Measurements from ENCODE around the gene FBXO15. TPM values are rescaled to one million over a fixed set of nuclear protein-coding genes. Genes with fewer than 3 reads are reported as not detected.
A peak's percentile ranks its signal among the peaks of the same experiment; 100 is the strongest.

The FBXO15 gene
- total RNA-seq, 4 donors from 2014 or later: 0.60 to 0.80 TPM; not detected in 2

DNA sequence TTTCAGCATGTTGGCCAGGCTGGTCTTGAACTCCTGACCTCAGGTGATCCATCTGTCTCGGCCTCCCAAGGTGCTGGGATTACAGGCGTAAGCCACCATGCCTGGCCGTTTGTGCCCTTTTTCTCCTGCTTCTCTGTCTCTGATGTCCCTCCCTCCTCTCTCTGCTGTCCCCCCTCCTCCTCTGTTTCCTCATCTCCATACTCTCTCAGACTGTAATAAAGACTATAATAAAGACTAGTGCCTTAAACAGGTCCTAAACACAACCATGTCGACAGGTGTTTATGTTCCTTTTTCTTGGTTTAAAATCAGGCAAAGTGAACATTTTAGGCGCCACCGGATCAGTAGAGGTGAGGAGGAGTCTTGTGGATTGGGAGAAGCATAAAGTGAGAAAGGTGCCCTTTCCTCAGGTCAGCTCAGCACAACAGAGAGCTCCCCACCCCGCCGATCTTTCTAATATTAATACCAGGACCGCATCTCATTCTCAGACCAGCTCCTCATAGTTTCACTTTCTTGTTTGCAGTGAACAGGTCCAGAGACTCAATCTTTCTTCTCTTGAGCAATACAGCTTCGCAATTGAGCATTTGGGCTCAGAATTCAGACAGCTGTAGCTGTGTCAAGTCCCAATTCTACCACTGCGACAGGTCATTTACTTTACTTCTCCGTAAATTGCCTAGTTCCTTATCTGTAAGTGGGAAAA is 24.4 kb upstream of the FBXO15 start:
- peaks cover 12% of the 10 kb centered on the region for H3K27me3 ChIP-seq
- 75% methylated on average over 11 of the region's 12 CpGs for WGBS
- no peak for DNase-seq (ENCODE audit: low spot score in 2 of 2)
- H3K36me3 ChIP-seq: no peaks in the 10 kb centered on the region
- no peaks in the 10 kb centered on the region for H3K4me1 ChIP-seq
- no peak overlapping the region for H3K27ac ChIP-seq
- no peak overlapping the region for H3K4me3 ChIP-seq
- no peaks in the 10 kb centered on the region for H3K9me3 ChIP-seq
- TF ChIP-seq POLR2A (IDR thresholded peaks at IDR 0.05) (no peak), POLR2AphosphoS5 (IDR thresholded peaks at IDR 0.05) (no peak), EP300 (IDR thresholded peaks at IDR 0.05) (no peak)
- TF ChIP-seq, protein P1, sequence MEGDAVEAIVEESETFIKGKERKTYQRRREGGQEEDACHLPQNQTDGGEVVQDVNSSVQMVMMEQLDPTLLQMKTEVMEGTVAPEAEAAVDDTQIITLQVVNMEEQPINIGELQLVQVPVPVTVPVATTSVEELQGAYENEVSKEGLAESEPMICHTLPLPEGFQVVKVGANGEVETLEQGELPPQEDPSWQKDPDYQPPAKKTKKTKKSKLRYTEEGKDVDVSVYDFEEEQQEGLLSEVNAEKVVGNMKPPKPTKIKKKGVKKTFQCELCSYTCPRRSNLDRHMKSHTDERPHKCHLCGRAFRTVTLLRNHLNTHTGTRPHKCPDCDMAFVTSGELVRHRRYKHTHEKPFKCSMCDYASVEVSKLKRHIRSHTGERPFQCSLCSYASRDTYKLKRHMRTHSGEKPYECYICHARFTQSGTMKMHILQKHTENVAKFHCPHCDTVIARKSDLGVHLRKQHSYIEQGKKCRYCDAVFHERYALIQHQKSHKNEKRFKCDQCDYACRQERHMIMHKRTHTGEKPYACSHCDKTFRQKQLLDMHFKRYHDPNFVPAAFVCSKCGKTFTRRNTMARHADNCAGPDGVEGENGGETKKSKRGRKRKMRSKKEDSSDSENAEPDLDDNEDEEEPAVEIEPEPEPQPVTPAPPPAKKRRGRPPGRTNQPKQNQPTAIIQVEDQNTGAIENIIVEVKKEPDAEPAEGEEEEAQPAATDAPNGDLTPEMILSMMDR (IDR thresholded peaks at IDR 0.05): no peak

GRCh38 chr18:74166386-74166785 is 18.8 kb upstream of the FBXO15 start:
- Histone ChIP-seq H3K27me3 (no peaks in the 10 kb centered on the region), H3K36me3 (peaks cover 11% of the 10 kb centered on the region), H3K4me1 (no peaks in the 10 kb centered on the region), H3K4me3 (no peak overlapping the region), H3K27ac (no peak overlapping the region), H3K9me3 (no peaks in the 10 kb centered on the region)
- TF ChIP-seq POLR2A (IDR thresholded peaks at IDR 0.05): no peak
- no peak for TF ChIP-seq EP300 (IDR thresholded peaks at IDR 0.05)
- no peak for DNase-seq (ENCODE audit: low spot score in 2 of 2)
- 79% methylated on average over 7 of the region's 7 CpGs for WGBS

- no peak overlapping the region for H3K4me3 ChIP-seq
- no peak for DNase-seq (ENCODE audit: low spot score in 2 of 2)
- 24% methylated on average over 11 of the region's 11 CpGs for WGBS
- no peaks in the 10 kb centered on the region for H3K27me3 ChIP-seq
- no peaks in the 10 kb centered on the region for H3K4me1 ChIP-seq
- H3K27ac ChIP-seq: peak overlapping the region; percentile 0
- H3K9me3 ChIP-seq: no peaks in the 10 kb centered on the region
- H3K36me3 ChIP-seq: peaks cover 39% of the 10 kb centered on the region
- no peak for TF ChIP-seq POLR2AphosphoS5 (IDR thresholded peaks at IDR 0.05)
- TF ChIP-seq, protein P1 (IDR thresholded peaks at IDR 0.05): no peak
- TF ChIP-seq POLR2A (IDR thresholded peaks at IDR 0.05): no peak
- no peak for TF ChIP-seq EP300 (IDR thresholded peaks at IDR 0.05)
Measured at GRCh38 chr18:74163019-74163660, 15.5 kb upstream of the FBXO15 start.

DNA sequence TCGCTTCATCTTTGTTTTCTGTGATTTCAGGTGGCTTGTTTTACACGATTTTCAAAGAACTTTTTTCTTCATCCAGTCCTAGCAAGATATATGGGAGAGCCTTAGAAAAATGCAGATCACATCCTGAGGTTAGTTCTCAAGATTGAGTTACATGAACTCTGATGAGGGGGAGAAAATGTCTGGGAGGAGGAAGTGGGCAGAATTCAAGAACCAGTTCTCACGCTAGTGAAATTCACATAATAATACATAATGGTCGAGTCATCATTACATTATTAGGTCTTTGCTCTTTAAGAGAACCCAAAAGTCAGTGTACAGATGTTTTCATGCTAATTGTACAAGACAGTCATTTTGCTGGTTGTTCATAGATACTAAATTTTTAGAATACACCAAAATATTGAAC is 7.6 kb upstream of the FBXO15 start:
- Histone ChIP-seq H3K9me3 (no peaks in the 10 kb centered on the region), H3K4me1 (peaks cover 14% of the 10 kb centered on the region), H3K4me3 (no peak overlapping the region), H3K27ac (no peak overlapping the region), H3K36me3 (peaks cover 56% of the 10 kb centered on the region), H3K27me3 (no peaks in the 10 kb centered on the region)
- TF ChIP-seq POLR2A (IDR thresholded peaks at IDR 0.05) (no peak), EP300 (IDR thresholded peaks at IDR 0.05) (no peak), POLR2AphosphoS5 (IDR thresholded peaks at IDR 0.05) (no peak)
- TF ChIP-seq, protein P1 (IDR thresholded peaks at IDR 0.05): no peak
- no peak for DNase-seq (ENCODE audit: low spot score in 2 of 2)
- WGBS: 83% methylated on average over 4 of the region's 4 CpGs

GRCh38 chr18:74154716-74155115 is 7.1 kb upstream of the FBXO15 start:
- no peak overlapping the region for H3K27ac ChIP-seq
- TF ChIP-seq, protein P1 (IDR thresholded peaks at IDR 0.05): no peak
- TF ChIP-seq EP300 (IDR thresholded peaks at IDR 0.05): no peak
- no peak for TF ChIP-seq POLR2AphosphoS5 (IDR thresholded peaks at IDR 0.05)
- no peak for TF ChIP-seq POLR2A (IDR thresholded peaks at IDR 0.05)
- H3K4me3 ChIP-seq: no peak overlapping the region
- no peaks in the 10 kb centered on the region for H3K9me3 ChIP-seq
- no peaks in the 10 kb centered on the region for H3K27me3 ChIP-seq
- DNase-seq (ENCODE audit: low spot score in 2 of 2): no peak
- WGBS: 76% methylated on average over 4 of the region's 4 CpGs
- H3K36me3 ChIP-seq: peaks cover 51% of the 10 kb centered on the region
- H3K4me1 ChIP-seq: peaks cover 19% of the 10 kb centered on the region
